RWPE1 (cell line): ENCODE measurements around the gene PAX1.

Source experiments
- CTCF ChIA-PET: fragments of 350-600 bp; sonication (Branson Sonifier 250); formaldehyde crosslinking; extraction: SDS; loops from one replicate; lab custom pipeline; 2021; lab: Yijun Ruan, JAX
- POLR2A ChIA-PET: fragments of 400-600 bp; formaldehyde crosslinking; extraction: SDS; loops from one replicate; lab custom pipeline; 2020; ENCODE audit warnings: antibody characterized with exemption; ENCODE audit not compliant: low non-redundant PET; lab: Yijun Ruan, JAX
- DNase-seq: peaks from one replicate; pipeline ENCODE4 v3.0.0; 2012; ENCODE audit warnings: low spot score
- H3K27ac ChIP-seq: fragments of 450-650 bp; 2 replicates; pipeline ENCODE4 v1.5.1; 2017
- TF ChIP-seq, protein P1 (sequence below): fragments of 450-650 bp; conservative IDR thresholded peaks from 2 replicates; pipeline ENCODE4 v1.5.1; 2017; ENCODE audit warnings: low read depth, mild to moderate bottlenecking

Gene PAX1

DNA sequence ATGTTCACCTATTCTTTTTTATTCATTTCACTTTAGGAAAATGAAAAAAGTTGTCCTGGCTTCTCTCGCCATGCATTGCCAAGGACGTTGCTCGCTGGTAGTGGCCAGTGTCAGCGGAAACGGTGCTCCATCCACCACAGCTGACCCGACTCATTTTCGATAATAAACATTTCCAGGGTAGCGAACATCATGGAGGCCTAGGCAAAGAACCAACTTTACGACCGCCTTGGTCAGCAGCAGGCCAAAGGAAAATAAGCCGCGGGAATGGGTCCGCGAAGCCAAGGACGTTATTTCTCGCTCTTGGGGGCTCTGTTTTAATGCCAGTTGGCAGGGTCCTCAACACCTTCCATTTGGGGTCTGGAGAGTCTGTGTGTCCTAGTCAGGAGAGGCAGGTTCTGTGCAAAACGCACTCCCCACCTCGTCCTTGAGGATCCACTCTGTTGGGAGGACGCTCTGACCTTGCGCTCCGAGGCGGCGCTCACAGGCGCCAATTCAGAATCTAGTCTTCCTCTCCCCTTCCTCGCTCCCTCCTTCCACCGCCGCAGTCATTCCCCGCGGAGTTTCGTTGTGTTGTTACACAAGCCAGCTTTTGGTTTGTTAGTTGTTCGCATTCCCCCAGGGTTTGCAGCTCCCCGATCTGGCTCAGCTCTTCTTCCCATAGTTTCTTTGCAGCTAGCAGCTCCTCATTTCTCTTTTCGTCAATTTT is 4.1 kb upstream of the PAX1 start:
- ChIA-PET POLR2A (no interaction called here), CTCF (interaction anchor here (0.7 to 1.1 kb wide), 2 partner anchors 10 to 58 kb away, joined by 3 to 5 read pairs; no protein-coding TSS in a partner anchor)
- no peak for DNase-seq
- TF ChIP-seq, protein P1, sequence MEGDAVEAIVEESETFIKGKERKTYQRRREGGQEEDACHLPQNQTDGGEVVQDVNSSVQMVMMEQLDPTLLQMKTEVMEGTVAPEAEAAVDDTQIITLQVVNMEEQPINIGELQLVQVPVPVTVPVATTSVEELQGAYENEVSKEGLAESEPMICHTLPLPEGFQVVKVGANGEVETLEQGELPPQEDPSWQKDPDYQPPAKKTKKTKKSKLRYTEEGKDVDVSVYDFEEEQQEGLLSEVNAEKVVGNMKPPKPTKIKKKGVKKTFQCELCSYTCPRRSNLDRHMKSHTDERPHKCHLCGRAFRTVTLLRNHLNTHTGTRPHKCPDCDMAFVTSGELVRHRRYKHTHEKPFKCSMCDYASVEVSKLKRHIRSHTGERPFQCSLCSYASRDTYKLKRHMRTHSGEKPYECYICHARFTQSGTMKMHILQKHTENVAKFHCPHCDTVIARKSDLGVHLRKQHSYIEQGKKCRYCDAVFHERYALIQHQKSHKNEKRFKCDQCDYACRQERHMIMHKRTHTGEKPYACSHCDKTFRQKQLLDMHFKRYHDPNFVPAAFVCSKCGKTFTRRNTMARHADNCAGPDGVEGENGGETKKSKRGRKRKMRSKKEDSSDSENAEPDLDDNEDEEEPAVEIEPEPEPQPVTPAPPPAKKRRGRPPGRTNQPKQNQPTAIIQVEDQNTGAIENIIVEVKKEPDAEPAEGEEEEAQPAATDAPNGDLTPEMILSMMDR: no peak
- H3K27ac ChIP-seq: no peak overlapping the region

DNA sequence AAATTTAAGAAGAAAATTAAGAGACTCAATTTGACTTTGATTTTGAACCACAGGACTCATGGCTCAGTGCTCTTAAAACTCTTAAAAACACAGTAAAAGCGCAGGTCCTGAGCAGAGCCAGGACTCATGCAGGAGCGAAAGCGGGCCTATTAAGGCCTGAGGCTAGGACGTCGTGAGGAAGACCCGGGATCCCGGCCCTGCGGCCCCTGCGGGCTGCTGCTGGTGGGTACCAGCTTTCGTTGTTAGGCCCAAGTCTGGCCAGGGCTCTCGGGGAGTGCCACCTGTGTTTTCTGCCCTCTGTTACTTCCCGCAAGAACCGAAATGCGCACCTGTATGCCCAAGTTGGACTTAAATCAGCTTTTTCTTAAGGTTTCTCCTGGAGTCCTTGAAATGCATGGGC is 3.4 kb upstream of the PAX1 start:
- CTCF ChIA-PET: interaction anchor here (0.7 to 1.4 kb wide), 3 partner anchors 11 to 59 kb away, joined by 3 to 5 read pairs (median 5); no protein-coding TSS in a partner anchor

DNA sequence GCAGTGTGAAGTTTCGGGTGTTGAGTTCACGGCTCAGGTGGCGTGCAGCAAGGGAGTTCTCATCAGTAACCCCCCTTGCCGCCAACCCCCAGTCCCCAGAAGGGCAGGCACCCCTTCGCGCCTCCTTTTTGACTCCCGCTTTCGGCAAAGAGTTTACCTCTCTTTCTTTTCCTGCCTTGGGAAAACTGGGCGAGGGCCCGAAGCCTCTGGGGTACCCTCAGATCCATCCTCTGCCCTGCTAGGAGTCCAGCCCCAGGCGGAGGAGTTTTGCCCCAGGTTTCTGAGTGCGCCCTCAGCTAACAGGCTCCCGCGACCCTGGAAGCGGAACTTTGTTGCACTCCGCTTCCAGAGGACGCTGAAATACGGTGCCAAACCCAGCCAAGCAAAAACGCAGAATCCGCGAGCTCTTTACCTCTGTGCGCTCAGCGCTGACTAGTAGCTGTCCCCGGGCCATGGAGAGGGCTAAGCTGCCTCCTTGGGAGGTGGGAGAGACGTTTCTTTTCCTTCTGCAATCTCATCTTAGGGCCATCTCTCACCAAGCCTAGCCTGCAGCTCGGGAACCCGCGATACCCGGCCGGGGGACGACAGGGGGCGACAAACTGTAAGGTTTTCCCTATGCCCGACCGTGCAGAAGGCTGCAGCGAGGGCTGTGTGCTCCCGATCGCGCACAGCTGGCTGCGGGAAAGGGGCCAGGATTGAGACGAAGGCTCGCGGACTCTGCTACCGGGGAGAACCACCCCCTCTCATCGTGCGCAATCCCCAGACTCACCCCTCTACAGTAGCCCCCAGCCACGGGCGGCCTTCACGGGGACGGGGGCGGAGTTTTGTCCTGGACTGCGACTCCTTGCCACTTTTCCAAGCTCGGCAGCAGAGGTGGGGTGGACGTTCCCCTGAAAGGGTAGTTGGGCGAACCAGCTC is 2.7 kb upstream of the PAX1 start:
- DNase-seq: peak; percentile 15
- no peak overlapping the region for H3K27ac ChIP-seq
- TF ChIP-seq, protein P1: peak; percentile 45
- ChIA-PET CTCF (interaction anchor here (0.5 to 1.5 kb wide), 6 partner anchors 12 to 882 kb away, joined by 3 to 9 read pairs (median 5); no protein-coding TSS in a partner anchor), POLR2A (no interaction called here)

More for the DNA sequence above, 3.4 kb upstream of the PAX1 start:
- TF ChIP-seq, protein P1: no peak
- DNase-seq: no peak
- no peak overlapping the region for H3K27ac ChIP-seq
- POLR2A ChIA-PET: no interaction called here

DNA sequence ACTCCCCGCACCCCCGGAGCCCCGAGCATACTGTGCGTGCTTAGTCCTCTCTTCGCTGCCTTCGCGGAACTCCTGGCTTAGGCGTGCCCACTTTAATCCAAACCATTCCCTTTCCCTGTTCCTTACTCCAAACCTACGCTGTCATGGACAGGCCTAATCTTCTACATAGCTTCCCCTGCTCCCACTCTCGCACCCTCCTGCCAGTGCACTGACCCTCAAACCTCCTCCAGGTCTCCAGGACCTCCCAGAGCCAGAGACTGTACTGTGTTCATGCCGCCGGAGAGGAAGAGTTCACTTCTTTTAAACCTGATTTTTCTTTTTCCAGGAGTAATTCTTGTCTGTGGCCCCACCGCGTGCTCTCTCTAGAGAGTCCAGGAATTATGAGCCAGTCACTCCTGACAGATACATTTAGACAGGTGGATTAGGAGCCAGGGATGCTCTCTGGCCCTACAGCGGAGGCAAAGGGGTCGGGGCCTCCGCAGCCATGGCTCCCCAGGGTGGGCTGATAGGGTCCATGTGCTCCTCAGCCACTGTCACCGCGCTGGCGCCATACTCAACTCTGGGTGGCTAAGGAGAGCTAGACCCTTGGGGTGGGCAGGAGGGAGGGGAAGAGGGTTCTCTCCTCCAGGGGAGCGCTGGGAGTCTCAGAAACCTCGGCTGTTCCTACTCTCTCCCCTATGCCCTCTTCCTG is 1.6 kb upstream of the PAX1 start:
- ChIA-PET CTCF (interaction anchor here (0.5 to 1.5 kb wide), 4 partner anchors 13 to 383 kb away, joined by 3 to 9 read pairs (median 6); no protein-coding TSS in a partner anchor), POLR2A (no interaction called here)
- no peak for DNase-seq
- TF ChIP-seq, protein P1: no peak
- H3K27ac ChIP-seq: no peak overlapping the region

DNA sequence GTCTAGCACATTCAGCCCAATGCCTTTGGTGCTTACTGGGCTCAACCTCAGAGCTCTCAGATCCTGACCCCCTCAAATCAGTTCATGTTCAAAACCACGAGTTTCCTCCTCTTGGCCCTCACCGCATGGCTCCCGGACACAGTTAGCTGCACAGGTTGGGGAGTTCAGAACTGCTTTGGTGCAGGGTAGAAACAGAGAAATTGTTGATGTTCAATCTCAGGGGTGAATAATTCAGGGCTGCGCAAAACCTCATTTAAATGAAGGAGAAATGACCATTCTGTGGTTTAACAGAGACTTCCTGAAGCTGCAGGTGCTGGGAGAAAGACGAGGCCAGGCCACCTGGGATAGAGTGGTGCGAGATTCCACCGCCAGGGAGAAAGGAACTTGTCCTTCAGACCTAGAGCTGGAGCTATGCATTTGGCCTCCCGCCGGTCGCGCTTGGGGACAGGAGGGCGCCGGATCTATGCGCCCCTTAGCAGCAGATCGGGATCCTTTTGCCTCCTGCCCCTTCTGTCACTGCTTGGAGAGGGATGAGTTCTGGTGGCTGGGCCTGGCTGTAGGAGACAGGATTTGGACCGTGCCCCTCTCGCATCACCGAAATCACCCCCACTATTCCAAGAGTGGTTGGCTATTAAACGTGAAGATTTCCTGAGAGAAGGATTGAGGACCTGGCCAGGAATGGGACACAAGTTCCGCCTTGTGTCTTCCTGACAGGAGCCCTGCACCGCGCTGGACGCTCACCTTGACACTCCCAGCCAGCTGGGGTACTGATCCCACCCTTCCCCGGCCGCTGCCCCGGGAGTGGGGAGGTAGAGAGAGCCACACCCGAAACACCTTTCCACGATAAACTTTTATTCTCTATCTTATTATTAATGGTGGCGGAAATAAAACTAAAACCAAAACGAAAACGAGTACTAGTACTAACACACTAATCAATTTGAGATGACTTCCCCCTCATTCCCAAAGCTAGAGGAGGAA is 767 bp upstream of the PAX1 start:
- H3K27ac ChIP-seq: no peak overlapping the region
- no peak for DNase-seq
- CTCF ChIA-PET: interaction anchor here (0.5 kb wide), 3 partner anchors 105 to 748 kb away, joined by 3 to 5 read pairs (median 4); no protein-coding TSS in a partner anchor
- TF ChIP-seq, protein P1: no peak
- POLR2A ChIA-PET: no interaction called here
